Nucleus accumbens (tissue), 56 donors: ENCODE results near the gene LSM12.
"Not testable (repeated sequence)": the region's sequence is repeated elsewhere in the genome, so short reads cannot be mapped to it uniquely, and the experiment has no call there.

Experiments used
- DNase-seq, 56 donors: peaks; one replicate each; lab custom pipeline; 2025; lab: John Stamatoyannopoulos, UW

LSM12 gene

DNA sequence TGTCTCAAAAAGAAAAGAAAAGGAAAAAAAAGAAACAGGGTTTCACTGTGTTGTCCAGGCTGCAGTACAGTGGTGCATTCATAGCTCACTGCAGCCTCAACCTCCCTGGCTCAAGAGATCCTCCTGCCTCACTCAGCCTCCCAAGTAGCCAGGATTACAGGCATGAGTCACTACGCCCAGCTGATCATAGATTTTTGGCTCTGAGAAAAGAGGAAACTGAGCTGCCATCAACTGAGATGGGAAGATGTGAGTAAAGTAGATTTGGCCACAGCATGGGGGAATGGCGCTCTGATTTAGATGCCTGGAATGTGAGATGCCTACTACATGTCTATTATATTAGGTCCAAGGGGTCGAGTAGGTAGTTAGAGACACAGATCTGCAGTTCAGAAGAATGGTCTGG, 67.9 kb downstream of the LSM12 start:
- no peak for DNase-seq

DNA sequence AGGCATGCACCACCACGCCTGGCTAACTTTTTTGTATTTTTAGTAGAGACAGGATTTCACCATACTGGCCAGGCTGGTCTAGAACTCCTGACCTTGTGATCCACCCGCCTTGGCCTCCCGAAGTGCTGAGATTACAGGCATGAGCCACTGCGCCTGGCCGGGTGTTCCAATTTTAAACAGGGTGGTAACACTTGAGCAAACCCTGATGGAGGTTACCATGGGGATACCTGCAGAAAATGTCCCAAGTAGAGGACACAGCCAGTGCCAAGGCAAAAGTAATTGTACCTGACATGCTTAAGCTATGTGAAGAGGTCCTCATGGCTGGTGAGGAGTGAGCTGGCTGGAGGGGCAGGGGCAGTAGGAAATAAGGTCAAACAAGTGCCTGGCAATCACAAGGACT, 69.3 kb downstream of the LSM12 start:
- DNase-seq: not testable (repeated sequence)

DNA sequence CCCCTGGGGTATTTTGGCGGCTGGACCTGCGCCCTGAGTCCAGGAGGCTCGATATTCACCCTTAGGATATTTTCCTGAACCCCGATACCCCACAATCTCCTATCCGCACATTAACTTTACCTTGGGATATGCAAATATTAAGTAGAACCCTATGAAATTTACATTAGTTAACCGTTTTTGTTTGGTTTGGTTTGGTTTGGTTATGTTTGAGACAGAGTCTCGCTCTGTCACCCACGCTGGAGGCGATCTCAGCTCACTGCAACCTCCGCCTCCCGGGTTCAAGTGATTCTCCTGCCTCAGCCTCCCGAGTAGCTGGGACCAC, 71.4 kb downstream of the LSM12 start:
- DNase-seq: no peak

DNA sequence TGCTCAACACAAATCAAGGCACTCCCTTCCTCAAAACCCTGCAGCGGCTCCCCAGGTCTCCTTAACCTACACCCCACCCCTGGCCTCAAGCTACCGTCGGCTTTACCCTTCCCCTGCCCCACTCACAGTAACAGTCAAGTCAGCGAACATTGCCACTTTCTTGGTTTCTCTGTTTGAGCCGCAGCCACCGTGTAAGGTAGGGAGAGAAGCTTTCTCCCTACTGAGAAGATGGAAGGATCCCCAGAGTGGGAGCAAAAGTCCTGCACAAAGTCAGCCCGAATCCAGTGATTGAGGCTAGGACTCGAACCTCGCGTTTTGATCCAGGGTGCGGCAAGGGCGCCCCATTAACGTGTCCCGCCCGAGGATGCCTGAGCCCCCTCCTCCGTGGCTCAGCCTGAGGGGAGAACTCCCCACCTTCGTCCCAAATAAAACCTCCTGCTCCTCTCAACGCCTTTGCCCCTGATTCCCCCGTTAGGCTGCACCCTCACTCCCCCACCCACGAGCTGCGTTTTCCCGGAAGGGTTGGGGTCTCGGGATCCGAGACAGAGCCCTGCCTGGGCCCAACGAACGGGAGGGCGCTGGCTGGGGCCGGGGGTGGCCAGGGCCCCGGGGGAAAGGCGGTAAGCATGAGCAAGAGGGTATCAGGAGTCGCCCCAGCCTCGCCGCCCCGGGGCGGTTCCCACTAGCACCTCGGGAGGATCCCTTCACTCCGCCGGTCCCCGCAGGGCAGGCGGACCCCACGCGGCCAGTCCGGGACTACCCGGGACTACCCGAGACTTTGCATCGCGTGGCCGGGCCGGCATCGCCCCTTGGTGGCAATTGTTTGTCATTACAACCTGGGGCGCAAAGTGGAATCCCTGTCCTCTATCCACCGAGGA, 72.0 kb downstream of the LSM12 start:
- peak in 43 of 56 donors; percentile 10 to 82 (median 39) for DNase-seq

DNA sequence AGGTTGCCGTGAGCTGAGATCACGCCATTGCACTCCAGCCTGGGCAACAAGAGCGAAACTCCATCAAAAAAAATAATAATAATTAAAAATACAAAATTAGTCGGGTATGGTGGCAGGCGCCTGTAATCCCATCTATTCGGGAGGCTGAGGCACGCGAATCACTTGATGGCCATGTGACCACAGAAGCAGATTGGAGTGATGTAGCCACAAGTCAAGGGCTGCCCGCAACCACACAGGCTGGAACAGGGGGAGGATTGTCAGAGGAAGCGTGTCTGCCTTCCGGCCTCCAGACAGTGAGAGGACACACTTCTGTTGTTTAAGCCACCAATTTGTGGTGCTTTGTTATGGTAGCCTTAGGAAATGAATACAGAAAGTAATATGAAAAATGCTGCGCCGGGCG, 73.8 kb downstream of the LSM12 start:
- DNase-seq: no peak

DNA sequence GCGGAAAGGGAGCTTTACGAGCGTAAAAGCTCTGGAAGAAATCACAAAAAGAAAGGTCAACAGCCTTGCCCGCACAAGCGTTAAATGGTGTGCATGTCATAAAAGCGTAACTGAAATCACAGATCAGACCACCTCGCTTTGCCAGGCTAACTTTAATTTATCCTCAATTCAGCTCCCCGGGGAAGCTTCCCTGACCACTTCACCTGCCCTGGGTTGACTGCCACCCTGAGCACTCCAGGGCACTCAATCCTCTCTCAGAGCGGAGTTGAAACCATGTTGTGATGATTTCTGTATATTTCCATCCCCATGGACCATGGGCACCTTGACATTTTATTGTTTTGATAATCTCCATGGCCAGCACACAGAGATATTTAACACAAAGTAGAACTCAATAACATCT, 78.2 kb downstream of the LSM12 start:
- DNase-seq: no peak

DNA sequence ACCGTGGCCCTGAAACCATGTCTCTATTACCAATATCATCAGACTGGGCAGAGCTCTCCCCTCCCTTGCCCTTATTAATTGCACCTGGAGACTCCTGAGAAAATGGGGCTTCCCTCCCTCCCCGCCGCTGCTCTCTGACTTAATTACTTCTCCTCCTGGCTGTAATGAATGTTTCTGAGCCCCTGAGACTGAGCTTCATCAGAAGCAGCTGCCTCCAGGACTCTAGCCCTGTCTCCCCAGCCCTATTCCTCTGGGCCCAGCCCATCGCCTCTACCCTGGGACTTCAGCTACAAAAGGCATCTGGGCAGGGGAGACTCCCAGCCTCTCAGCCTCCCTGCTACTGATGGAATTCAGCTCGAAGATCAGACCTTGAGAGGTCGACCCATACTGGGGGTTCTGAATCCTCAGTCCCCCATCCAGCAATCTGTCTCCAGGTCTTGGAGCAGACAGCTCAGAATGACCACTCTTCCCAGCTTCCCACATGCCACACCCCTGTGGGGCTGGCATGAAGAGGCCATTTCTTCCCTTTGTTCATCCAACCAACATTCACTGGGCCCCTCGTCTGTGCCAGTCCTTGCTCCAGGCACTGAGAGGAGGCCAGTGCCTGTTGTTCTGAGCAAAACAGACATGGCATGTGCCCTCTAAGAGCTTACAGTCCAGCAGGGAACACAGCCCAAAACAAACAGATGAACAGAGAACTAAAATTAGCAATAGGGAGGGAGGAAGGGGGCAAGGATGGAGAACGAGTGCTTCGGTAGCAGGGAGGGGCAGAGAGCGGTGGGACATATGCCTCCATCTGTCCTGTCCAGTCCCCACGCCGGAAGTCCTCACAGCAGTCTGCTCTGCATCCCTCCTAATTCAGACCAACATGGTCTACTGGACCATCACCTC, 79.1 kb downstream of the LSM12 start:
- no peak for DNase-seq

DNA sequence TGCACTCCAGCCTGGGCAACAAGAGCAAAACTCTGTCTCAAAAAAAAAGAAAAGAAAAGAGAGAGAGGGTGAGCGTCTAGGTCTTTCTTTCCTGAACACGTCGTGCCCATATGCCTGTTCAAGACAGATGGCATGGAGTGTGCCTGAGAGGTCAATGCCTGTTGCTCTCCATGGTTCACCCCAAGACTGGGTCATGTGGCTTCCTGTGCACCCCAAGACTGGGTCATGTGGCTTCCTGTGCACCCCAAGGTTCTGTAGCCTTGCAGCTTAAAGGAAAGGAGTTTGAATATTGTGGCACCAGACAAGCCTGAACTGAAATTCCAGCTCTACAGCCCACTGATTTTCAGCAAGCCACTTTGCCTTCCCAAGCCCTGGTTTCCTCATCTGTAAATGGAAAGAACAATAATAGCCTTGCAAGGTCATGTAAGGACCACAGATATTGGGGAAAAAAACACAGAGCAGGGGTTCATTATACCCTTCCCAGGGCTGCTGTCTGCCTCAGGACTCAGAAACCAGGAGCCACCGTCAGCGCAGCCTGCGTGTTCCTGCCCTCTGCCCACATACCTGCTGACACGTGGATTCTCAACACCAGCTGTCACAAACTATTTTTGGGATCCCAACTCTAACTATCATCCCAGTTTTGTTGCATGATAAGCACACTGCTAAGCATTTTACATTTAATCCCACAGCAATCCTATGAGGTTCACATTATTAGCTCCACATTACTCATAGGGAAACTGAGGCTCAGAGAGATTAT, 80.1 kb downstream of the LSM12 start:
- DNase-seq: peak in 2 of 56 donors; percentile 1 to 2

DNA sequence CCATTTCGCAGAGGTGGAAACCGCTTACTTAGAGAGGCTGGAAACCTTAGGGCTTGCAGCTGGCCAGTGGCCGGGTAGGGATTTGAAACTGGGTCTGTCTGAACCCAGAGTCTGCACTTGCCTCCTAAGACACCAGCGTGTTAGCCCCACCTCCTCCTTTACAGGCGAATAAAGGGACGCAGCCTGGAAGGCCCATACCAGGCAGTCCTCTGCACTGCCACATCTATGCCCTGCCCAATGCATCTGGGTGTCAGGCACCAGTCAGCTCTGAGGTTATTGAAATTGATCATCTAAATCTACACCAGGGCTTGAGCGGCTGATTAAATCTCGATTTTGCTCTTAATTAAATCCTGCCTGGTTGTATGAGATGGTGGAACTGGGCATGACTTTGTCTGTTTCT, 82.0 kb downstream of the LSM12 start:
- DNase-seq: no peak
